SK-N-SH (cell line): ENCODE measurements around the gene FTCD.

Source experiments
- CTCF ChIP-seq: fragments of 200-600 bp; sonication (generic); IDR thresholded peaks from 2 replicates; pipeline ENCODE4 v1.6.1; 2017; ENCODE audit warnings: antibody characterized with exemption, mild to moderate bottlenecking, moderate library complexity
- FOSL2 ChIP-seq: IDR thresholded peaks from 2 replicates; pipeline ENCODE4 v1.4.0; 2012; ENCODE audit warnings: low read depth, mild to moderate bottlenecking, moderate library complexity, borderline replicate concordance
- FOXJ3 ChIP-seq: sonication (generic); formaldehyde crosslinking; IDR thresholded peaks from 2 replicates; pipeline ENCODE4 v1.5.1; 2020; ENCODE audit warnings: mild to moderate bottlenecking, missing genetic modification reagents
- MXI1 ChIP-seq: IDR thresholded peaks from 2 replicates; pipeline ENCODE4 v1.6.1; 2012; ENCODE audit warnings: mild to moderate bottlenecking, low read depth, low read length, improper control_type of control experiment
- POLR2AphosphoS5 ChIP-seq: IDR thresholded peaks from 2 replicates; pipeline ENCODE4 v1.6.1; 2012; ENCODE audit warnings: low read depth, low read length
- RAD21 ChIP-seq: IDR thresholded peaks from 2 replicates; pipeline ENCODE4 v1.6.1; 2012; ENCODE audit warnings: mild to moderate bottlenecking, low read length
- RCOR1 ChIP-seq: fragments of 150-350 bp; IDR thresholded peaks from 2 replicates; pipeline ENCODE4 v1.6.1; 2017; ENCODE audit warnings: antibody characterized with exemption, low read length
- REST ChIP-seq: IDR thresholded peaks from 2 replicates; pipeline ENCODE4 v1.6.1; 2012; ENCODE audit warnings: mild to moderate bottlenecking, low read depth, low read length, moderate library complexity
- RXRA ChIP-seq: IDR thresholded peaks from 2 replicates; pipeline ENCODE4 v1.4.0; 2012; ENCODE audit warnings: low read depth, mild to moderate bottlenecking, borderline replicate concordance
- SMC3 ChIP-seq: IDR thresholded peaks from 2 replicates; pipeline ENCODE4 v1.6.1; 2012; ENCODE audit warnings: low read depth, low read length, improper control_type of control experiment
- TCF12 ChIP-seq: IDR thresholded peaks from 2 replicates; pipeline ENCODE4 v1.4.0; 2012
- TEAD4 ChIP-seq: IDR thresholded peaks from 2 replicates; pipeline ENCODE4 v1.4.0; 2012; ENCODE audit warnings: mild to moderate bottlenecking, borderline replicate concordance; ENCODE audit not compliant: insufficient read depth
- USF2 ChIP-seq: fragments of 150-350 bp; IDR thresholded peaks from 2 replicates; pipeline ENCODE4 v1.6.1; 2017; ENCODE audit warnings: antibody characterized with exemption, low read length, low read depth, borderline replicate concordance
- TF ChIP-seq, protein P1 (sequence below): IDR thresholded peaks from 2 replicates; pipeline ENCODE4 v1.4.0; 2012; ENCODE audit warnings: low read depth

DNA sequence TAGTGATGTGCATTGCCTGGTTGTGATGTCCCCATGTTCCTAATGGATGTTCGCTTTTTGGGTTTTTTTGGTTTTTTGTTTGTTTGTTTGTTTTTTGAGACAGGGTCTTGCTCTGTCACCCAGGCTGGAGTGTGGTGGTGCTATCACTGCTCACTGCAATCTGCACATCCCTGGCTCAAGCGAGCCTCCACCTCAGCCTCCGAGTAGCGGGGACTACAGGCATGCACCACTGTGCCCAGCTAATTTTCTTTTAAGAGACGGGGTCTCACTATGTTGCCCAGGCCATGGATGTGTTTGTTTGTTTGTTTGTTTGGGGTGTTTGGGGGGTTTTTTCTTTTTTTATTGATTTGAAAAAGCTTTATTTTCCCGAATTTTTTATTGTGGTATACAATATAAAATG is 55.4 kb downstream of the FTCD start:
- TF ChIP-seq CTCF (no peak), POLR2AphosphoS5 (no peak), TCF12 (no peak), USF2 (no peak), FOSL2 (no peak), REST (no peak), RCOR1 (no peak), SMC3 (no peak), RXRA (no peak), FOXJ3 (CRISPR knock-in tag) (no peak), TEAD4 (no peak), RAD21 (no peak), MXI1 (no peak)
- TF ChIP-seq, protein P1, sequence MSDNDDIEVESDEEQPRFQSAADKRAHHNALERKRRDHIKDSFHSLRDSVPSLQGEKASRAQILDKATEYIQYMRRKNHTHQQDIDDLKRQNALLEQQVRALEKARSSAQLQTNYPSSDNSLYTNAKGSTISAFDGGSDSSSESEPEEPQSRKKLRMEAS: no peak
